GM12878 (cell line): ENCODE results near the gene TDRKH. TPM values are rescaled to one million over a fixed set of nuclear protein-coding genes. Genes with fewer than 3 reads are reported as not detected.

Source experiments
- BRCA1 ChIP-seq: IDR thresholded peaks from 2 replicates; pipeline ENCODE4 v1.6.1; 2011; ENCODE audit warnings: low read depth, low read length, improper control_type of control experiment
- E2F8 ChIP-seq: fragments of 450-650 bp; IDR thresholded peaks from 2 replicates; pipeline ENCODE4 v1.6.1; 2018; ENCODE audit warnings: mild to moderate bottlenecking, low read depth, moderate library complexity; ENCODE audit not compliant: partially characterized antibody
- EED ChIP-seq: sonication (generic); IDR thresholded peaks from 2 replicates; pipeline ENCODE4 v1.6.1; 2016; ENCODE audit warnings: antibody characterized with exemption, low read depth
- HDGF ChIP-seq: fragments of 450-650 bp; IDR thresholded peaks from 2 replicates; pipeline ENCODE4 v1.6.1; 2016; ENCODE audit warnings: antibody characterized with exemption
- JUND ChIP-seq: IDR thresholded peaks from 2 replicates; pipeline ENCODE4 v1.6.1; 2012; ENCODE audit warnings: low read depth, mild to moderate bottlenecking, low read length, improper control_type of control experiment, moderate library complexity
- MEF2A ChIP-seq: IDR thresholded peaks from 2 replicates; pipeline ENCODE4 v1.6.1; 2011; ENCODE audit warnings: low read depth, mild to moderate bottlenecking, low read length, moderate library complexity; ENCODE audit not compliant: insufficient read depth
- NFYB ChIP-seq: IDR thresholded peaks from 2 replicates; pipeline ENCODE4 v1.6.1; 2011; ENCODE audit warnings: low read depth, mild to moderate bottlenecking, low read length, improper control_type of control experiment, moderate library complexity; ENCODE audit not compliant: insufficient read depth
- NR2F1 ChIP-seq: fragments of 450-650 bp; conservative IDR thresholded peaks from 2 replicates; pipeline ENCODE4 v1.6.1; 2017; ENCODE audit warnings: mild to moderate bottlenecking
- POU2F2 ChIP-seq: IDR thresholded peaks from 3 replicates; pipeline ENCODE4 v1.6.1; 2011; ENCODE audit warnings: low read depth, mild to moderate bottlenecking, low read length, borderline replicate concordance
- ZBED1 ChIP-seq: IDR thresholded peaks from 2 replicates; pipeline ENCODE4 v1.6.1; 2016; ENCODE audit warnings: borderline replicate concordance
- polyA plus RNA-seq, 11 experiments: library from polyadenylated mRNA; depleted of rRNA in 4 of 11; unstranded in 6 of 11; stranded (reverse) in 5 of 11; fragments of >200 nt; fragmentation: Nextera tagmentation in 4 of 11; fragmentation: Illumina TruSeq in 1 of 11; extraction: Ambion mirVana in 4 of 11; extraction: Trizol in 1 of 11; gene quantifications; 1 replicate in 1 of 11; 2 replicates in 10 of 11; pipeline versions ENCODE4 v1.2.1 to v1.2.3, GENCODE V29; 2011 to 2016; ENCODE audit warnings: inconsistent platforms in 2 of 11, missing spikeins in 2 of 11, low read depth in 1 of 11
- total RNA-seq, 4 experiments: library from RNA; depleted of rRNA in 3 of 4; stranded (reverse); fragments of >200 nt in 3 of 4; fragmentation: Illumina TruSeq in 1 of 4; extraction: Trizol in 1 of 4; gene quantifications; 2 replicates each; pipeline versions ENCODE4 v1.2.1 to v1.2.3, GENCODE V29; 2013 to 2021
- TF ChIP-seq, protein P1 (sequence below): fragments of 450-650 bp; IDR thresholded peaks from 2 replicates; pipeline ENCODE4 v1.6.1; 2016; ENCODE audit warnings: mild to moderate bottlenecking

The TDRKH gene
- total and polyA plus RNA-seq, 10 of the 15 experiments (the other 5 are each of a cell fraction or from before 2014, with no cell fraction given) = 1.3 to 8.4 (median 2.9) TPM

- TF ChIP-seq, protein P1, sequence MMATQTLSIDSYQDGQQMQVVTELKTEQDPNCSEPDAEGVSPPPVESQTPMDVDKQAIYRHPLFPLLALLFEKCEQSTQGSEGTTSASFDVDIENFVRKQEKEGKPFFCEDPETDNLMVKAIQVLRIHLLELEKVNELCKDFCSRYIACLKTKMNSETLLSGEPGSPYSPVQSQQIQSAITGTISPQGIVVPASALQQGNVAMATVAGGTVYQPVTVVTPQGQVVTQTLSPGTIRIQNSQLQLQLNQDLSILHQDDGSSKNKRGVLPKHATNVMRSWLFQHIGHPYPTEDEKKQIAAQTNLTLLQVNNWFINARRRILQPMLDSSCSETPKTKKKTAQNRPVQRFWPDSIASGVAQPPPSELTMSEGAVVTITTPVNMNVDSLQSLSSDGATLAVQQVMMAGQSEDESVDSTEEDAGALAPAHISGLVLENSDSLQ = no peak
- TF ChIP-seq POU2F2 = no peak
- no peak for TF ChIP-seq ZBED1
- no peak for TF ChIP-seq HDGF
- no peak for TF ChIP-seq MEF2A
- TF ChIP-seq JUND = no peak
- no peak for TF ChIP-seq E2F8
- TF ChIP-seq EED = no peak
- no peak for TF ChIP-seq NR2F1
- TF ChIP-seq NFYB = no peak
- TF ChIP-seq BRCA1 = no peak
- TF ChIP-seq, all 136 proteins: peak for 0
These were observed 11.5 kb upstream of the TDRKH start (continued) for GRCh38 chr1:151801846-151802245.
